Endothelial cell of umbilical vein (primary cell): ENCODE data around the gene SPATA2L.

ENCODE experiments used
- CTCF ChIP-seq, 2 donors: IDR thresholded peaks; 1 replicate in 1 of 2; 2 replicates in 1 of 2; pipeline ENCODE4 v1.5.1; 2011; ENCODE audit warnings: low read length in 2 of 2, mild to moderate bottlenecking in 2 of 2, moderate library complexity in 2 of 2, control low read depth in 1 of 2, inconsistent platforms in 1 of 2, low read depth in 1 of 2; ENCODE audit not compliant: insufficient read depth in 1 of 2; ENCODE audit errors: extremely low read depth in 1 of 2
- GATA2 ChIP-seq: IDR thresholded peaks from 2 replicates; pipeline ENCODE4 v1.7.0; 2011; ENCODE audit warnings: low read depth, mild to moderate bottlenecking, moderate library complexity, mixed read lengths, low read length; ENCODE audit not compliant: insufficient read length, insufficient read depth
- MYC ChIP-seq: IDR thresholded peaks from one replicate; pipeline ENCODE4 v1.6.1; 2011; ENCODE audit warnings: mild to moderate bottlenecking, low read depth, low read length

GRCh38 chr16:89729293-89729692 is 27.8 kb upstream of the SPATA2L start:
- no peak for TF ChIP-seq CTCF (IDR thresholded peaks at IDR 0.05; ENCODE audit: extremely low read depth in 1 of 2, insufficient read depth in 1 of 2, low read depth in 1 of 2, low read length in 2 of 2)
- TF ChIP-seq GATA2, result no peak
- TF ChIP-seq MYC, result no peak
